Lung (tissue), 12 donors: ENCODE results near the gene SEMA4D. TPM values are rescaled to one million over a fixed set of nuclear protein-coding genes. Genes with fewer than 3 reads are reported as not detected.

Experiments
- ATAC-seq: fragments of 200-7000 bp; cut with Tn5 transposase; one replicate; pipeline ENCODE4 v1.9.1; 2020; ENCODE audit warnings: moderate number of reproducible peaks; ENCODE audit not compliant: insufficient read depth, low FRiP score
- DNase-seq, 3 donors: peaks; one replicate each; pipeline ENCODE4 v3.0.0-alpha.2; 2013 to 2017
- H3K27ac ChIP-seq, 2 donors: one replicate each; pipeline ENCODE4 v1.5.1; 2013; ENCODE audit warnings: mild to moderate bottlenecking in 2 of 2, moderate library complexity in 2 of 2, control low read depth in 1 of 2, inconsistent platforms in 1 of 2, low read depth in 1 of 2, low read length in 1 of 2
- H3K27me3 ChIP-seq, 3 donors: one replicate each; pipeline ENCODE4 v1.5.1; 2013; ENCODE audit warnings: low read length in 2 of 3; ENCODE audit not compliant: control insufficient read depth in 3 of 3, insufficient read depth in 3 of 3
- H3K36me3 ChIP-seq, 4 donors: one replicate each; pipeline ENCODE4 v1.5.1; 2013; ENCODE audit warnings: low read length in 4 of 4, mild to moderate bottlenecking in 1 of 4, moderate library complexity in 1 of 4; ENCODE audit not compliant: control insufficient read depth in 4 of 4, insufficient read depth in 4 of 4
- H3K4me1 ChIP-seq, 5 donors: one replicate each; pipeline ENCODE4 v1.5.1; 2013; ENCODE audit warnings: low read length in 5 of 5, mild to moderate bottlenecking in 2 of 5, moderate library complexity in 1 of 5; ENCODE audit not compliant: control insufficient read depth in 5 of 5, insufficient read depth in 5 of 5
- H3K4me3 ChIP-seq: one replicate; pipeline ENCODE4 v1.5.1; 2013; ENCODE audit warnings: mild to moderate bottlenecking, control low read depth, moderate library complexity
- H3K9ac ChIP-seq, 2 donors: one replicate each; pipeline ENCODE4 v1.5.1; 2013; ENCODE audit warnings: low read length in 2 of 2, control low read depth in 1 of 2; ENCODE audit not compliant: insufficient read depth in 1 of 2
- H3K9me3 ChIP-seq, 4 donors: one replicate each; pipeline ENCODE4 v1.5.1; 2013; ENCODE audit warnings: low read length in 3 of 4, mild to moderate bottlenecking in 1 of 4, moderate library complexity in 1 of 4; ENCODE audit not compliant: control insufficient read depth in 4 of 4, insufficient read depth in 3 of 4
- CTCF ChIP-seq: IDR thresholded peaks from 2 replicates; pipeline ENCODE4 v1.5.1; 2012; ENCODE audit warnings: mild to moderate bottlenecking; ENCODE audit errors: control extremely low read depth, extremely low read depth
- WGBS, 2 donors: extraction: QIAGEN DNeasy Blood & Tissue Kit; methylation state at CpG; one replicate each; pipeline ENCODE4 v1.1.7; 2013; 5-methylcytosine and 5-hydroxymethylcytosine counted together
- polyA plus RNA-seq, 2 donors: library from polyadenylated mRNA; stranded (reverse); fragments of 200-250 nt; gene quantifications; one replicate each; pipeline ENCODE4 v1.2.1, GENCODE V29; 2013
- total RNA-seq, 2 donors: library from RNA; depleted of rRNA in 1 of 2; stranded (reverse); fragments of >200 nt in 1 of 2; gene quantifications; one replicate each; pipeline ENCODE4 v1.2.1, GENCODE V29; 2014 to 2021
- donor health status: control.
- donor health status: control.
- donor health status: Bipolar disorder and iron deficiency.
- donor health status: healthy.
- donor health status: DM: yes; HTN: yes; CAD: no.

SEMA4D gene
- total and polyA plus RNA-seq, 4 donors, result 6.7 to 61.5 (median 29.0) TPM

DNA sequence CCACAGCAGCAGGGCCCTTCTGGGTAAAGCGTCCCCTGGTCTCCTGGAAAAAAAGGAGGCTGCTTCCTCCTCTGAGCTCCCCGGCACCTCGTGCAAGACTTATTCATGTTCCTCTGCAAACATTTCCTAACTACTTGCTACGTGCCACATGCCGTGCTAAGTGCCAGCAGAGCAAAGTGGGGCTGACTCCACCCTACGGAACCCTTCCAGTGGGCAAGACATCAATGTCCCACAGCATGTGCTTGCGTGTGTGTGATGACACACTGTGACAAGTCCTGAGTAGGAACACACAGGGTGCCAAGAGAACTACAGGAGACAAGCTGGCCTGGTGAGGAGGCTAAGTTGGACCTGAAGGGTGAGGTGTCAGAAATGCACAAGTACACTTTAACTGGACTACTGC, 57.4 kb downstream of the SEMA4D start:
- peak in 2 of 3 donors; percentile 40 to 62 for DNase-seq
- Histone ChIP-seq H3K9ac (no peak overlapping the region), H3K27me3 (no peaks in the 10 kb centered on the region), H3K36me3 (peaks cover 0 to 3% (median 0%) of the 10 kb centered on the region in 4 donors), H3K4me3 (no peak overlapping the region), H3K9me3 (no peaks in the 10 kb centered on the region), H3K27ac (peak overlapping the region in 1 of 2 donors; percentile 77), H3K4me1 (peaks cover 0 to 37% (median 29%) of the 10 kb centered on the region in 5 donors)
- no peak for TF ChIP-seq CTCF
- ATAC-seq, result peak; percentile 50
- 33 to 44% methylated on average over 7 of the region's 7 CpGs for WGBS, 2 donors

DNA sequence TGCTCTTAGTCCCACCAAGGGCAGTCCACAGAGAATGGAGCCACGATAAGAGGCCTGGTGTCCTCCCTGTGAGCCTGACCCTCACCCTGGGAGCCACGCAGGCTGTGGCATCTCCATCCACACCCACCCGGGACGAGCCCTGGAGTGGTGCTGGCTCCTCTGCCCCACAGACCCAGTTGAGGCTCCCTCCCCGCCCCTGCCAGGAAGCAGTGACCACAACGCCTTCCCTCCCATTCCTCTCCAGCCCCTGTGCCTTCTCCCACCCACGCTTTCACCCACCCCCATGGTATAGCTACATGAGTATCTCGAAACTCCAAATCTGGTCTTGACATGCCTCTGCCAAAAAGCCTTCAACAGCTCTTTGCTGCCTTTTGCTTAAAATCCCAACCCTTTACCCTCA, 57.9 kb downstream of the SEMA4D start:
- H3K27ac ChIP-seq, result peak overlapping the region in 1 of 2 donors; percentile 77
- H3K4me1 ChIP-seq, result peaks cover 0 to 40% (median 31%) of the 10 kb centered on the region in 5 donors
- H3K36me3 ChIP-seq, result peaks cover 0 to 3% (median 0%) of the 10 kb centered on the region in 4 donors
- H3K9me3 ChIP-seq, result no peaks in the 10 kb centered on the region
- no peaks in the 10 kb centered on the region for H3K27me3 ChIP-seq
- peak overlapping the region in 1 of 2 donors; percentile 3 for H3K9ac ChIP-seq
- ATAC-seq (no peak), DNase-seq (no peak)
- H3K4me3 ChIP-seq, result no peak overlapping the region
- 43 to 47% methylated on average over 8 of the region's 8 CpGs for WGBS, 2 donors
- TF ChIP-seq CTCF, result no peak

GRCh38 chr9:89439571-89439970, 58.3 kb downstream of the SEMA4D start:
- Histone ChIP-seq H3K4me1 (peaks cover 0 to 40% (median 31%) of the 10 kb centered on the region in 5 donors), H3K4me3 (no peak overlapping the region), H3K9me3 (no peaks in the 10 kb centered on the region), H3K9ac (peak overlapping the region in 1 of 2 donors; percentile 3), H3K27me3 (no peaks in the 10 kb centered on the region), H3K27ac (peak overlapping the region in 1 of 2 donors; percentile 77), H3K36me3 (no peaks in the 10 kb centered on the region)
- ATAC-seq (no peak), DNase-seq (no peak)
- WGBS, 2 donors, result 92 to 95% methylated on average over 10 of the region's 10 CpGs
- no peak for TF ChIP-seq CTCF

DNA sequence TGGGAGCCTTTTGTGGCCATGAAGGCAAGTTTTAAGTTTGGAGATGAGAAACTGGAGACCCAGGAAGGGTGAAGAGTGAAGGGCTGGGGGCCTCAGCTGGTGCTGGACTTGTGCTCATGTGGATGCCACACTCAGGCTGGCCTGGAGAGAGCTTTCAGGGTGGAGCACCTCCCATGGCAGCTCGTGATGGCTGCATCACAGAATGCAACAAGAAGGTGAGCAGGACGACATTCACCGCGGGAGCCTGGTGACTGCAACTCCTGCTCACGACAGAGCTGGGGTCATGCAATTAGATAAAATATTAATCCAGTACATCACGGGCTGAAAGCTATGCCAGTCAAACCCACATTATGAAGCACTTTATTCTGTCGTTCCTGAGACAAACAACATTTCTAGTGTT, 59.7 kb downstream of the SEMA4D start:
- ATAC-seq (no peak), DNase-seq (no peak)
- Histone ChIP-seq H3K9ac (no peak overlapping the region), H3K27me3 (no peaks in the 10 kb centered on the region), H3K36me3 (no peaks in the 10 kb centered on the region), H3K4me3 (no peak overlapping the region), H3K27ac (no peak overlapping the region), H3K4me1 (peaks cover 0 to 41% (median 31%) of the 10 kb centered on the region in 5 donors), H3K9me3 (no peaks in the 10 kb centered on the region)
- WGBS, 2 donors, result 89 to 92% methylated on average over 7 of the region's 7 CpGs
- TF ChIP-seq CTCF, result no peak
